ENCODE results near the gene CTNNA3. TPM values are rescaled to one million over a fixed set of nuclear protein-coding genes. Genes with fewer than 3 reads are reported as not detected.
"Not testable (repeated sequence)": the region's sequence is repeated elsewhere in the genome, so short reads cannot be mapped to it uniquely, and the experiment has no call there.

CTNNA3 gene
- total RNA-seq, 1 donor from 2014 or later, result under 0.01 TPM

DNA sequence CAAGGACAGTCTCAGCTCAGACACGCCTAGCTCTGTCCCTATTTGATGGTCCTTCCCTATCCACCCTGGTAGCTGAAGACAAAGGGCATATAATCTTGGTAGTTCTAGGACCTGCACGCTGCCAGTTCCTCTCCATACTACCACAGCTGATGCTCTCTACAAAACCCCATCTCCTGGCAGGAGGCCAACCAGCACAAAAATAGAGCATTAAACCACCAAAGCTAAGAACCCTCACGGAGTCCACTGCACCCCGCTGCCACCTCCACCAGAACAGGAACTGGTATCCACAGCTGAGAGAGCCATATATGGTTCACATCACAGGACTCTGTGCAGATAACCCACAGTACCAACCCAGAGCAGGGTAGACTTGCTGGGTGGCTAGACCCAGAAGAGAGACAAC lies 470.8 kb downstream of the CTNNA3 start:
- DNase-seq (ENCODE audit: low spot score in 2 of 2), result no peak
- intact Hi-C loops (cut with DNase I), result no loop called here
- no peak overlapping the region for H3K4me3 ChIP-seq
- H3K27ac ChIP-seq, result no peak overlapping the region
- no peaks in the 10 kb centered on the region for H3K36me3 ChIP-seq
- no peaks in the 10 kb centered on the region for H3K27me3 ChIP-seq
- no peak for TF ChIP-seq CTCF (IDR thresholded peaks at IDR 0.05)
- H3K4me1 ChIP-seq, result no peaks in the 10 kb centered on the region
- peaks cover 0 to 13% of the 10 kb centered on the region in 2 donors for H3K9me3 ChIP-seq

DNA sequence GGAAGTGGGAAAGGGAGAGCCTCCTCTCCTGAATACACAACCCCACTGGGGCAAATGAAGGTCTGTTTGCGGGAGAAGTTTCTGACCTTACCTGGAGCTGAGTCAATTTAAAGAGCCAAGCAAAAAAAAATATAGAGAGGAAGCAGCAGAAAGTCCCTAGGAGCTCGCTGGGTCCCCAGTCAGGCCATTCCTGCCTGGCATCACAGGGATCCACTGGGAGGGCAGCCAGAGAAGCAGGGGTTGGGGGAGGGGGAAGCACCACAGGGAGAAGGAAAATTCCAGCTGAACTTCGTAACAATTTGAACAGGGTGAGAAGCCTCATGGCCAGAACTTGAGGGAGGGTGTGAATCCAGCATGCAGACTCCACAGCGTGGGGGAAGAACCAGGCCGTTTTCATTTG lies 471.4 kb downstream of the CTNNA3 start:
- H3K36me3 ChIP-seq, result no peaks in the 10 kb centered on the region
- TF ChIP-seq CTCF (IDR thresholded peaks at IDR 0.05), result no peak
- H3K27me3 ChIP-seq, result no peaks in the 10 kb centered on the region
- H3K27ac ChIP-seq, result no peak overlapping the region
- peaks cover 0 to 8% of the 10 kb centered on the region in 2 donors for H3K9me3 ChIP-seq
- H3K4me3 ChIP-seq, result no peak overlapping the region
- no peak for DNase-seq (ENCODE audit: low spot score in 2 of 2)
- intact Hi-C loops (cut with DNase I), result no loop called here
- no peaks in the 10 kb centered on the region for H3K4me1 ChIP-seq

- no peak for DNase-seq (ENCODE audit: low spot score in 2 of 2)
- Histone ChIP-seq H3K9me3 (no peaks in the 10 kb centered on the region), H3K4me3 (no peak overlapping the region), H3K27ac (no peak overlapping the region), H3K4me1 (no peaks in the 10 kb centered on the region), H3K36me3 (no peaks in the 10 kb centered on the region), H3K27me3 (no peaks in the 10 kb centered on the region)
- no peak for TF ChIP-seq CTCF (IDR thresholded peaks at IDR 0.05)
- intact Hi-C loops (cut with DNase I), result no loop called here
These were observed 473.1 kb downstream of the CTNNA3 start for GRCh38 chr10:67222934-67223333.

DNA sequence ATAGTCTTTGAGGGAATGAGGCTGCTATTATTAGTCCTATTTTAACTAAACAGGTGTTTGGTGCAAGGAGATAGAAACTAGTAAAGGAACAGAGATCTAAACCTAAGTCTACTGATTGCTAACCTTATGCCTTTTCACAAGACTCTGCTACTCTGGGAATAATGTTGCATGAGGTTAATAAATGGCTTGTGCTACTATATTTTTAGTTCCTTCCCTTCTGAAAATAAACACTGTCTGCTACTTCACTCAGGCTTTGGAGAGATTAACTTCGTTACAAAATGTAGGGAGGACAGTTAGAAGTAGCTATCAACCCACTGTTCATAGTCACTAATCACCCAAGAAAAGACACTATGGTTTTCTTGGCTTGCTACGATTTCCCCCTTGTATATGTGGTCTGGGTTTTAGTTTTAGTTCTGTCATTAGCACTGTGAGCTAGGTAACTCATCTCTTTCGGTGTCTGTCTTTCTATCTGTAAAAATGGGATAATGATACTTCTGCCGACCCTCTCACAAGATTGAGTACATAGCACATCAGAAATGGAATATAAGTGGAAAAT lies 474.0 kb downstream of the CTNNA3 start:
- no peaks in the 10 kb centered on the region for H3K36me3 ChIP-seq
- intact Hi-C loops (cut with DNase I), result no loop called here

DNA sequence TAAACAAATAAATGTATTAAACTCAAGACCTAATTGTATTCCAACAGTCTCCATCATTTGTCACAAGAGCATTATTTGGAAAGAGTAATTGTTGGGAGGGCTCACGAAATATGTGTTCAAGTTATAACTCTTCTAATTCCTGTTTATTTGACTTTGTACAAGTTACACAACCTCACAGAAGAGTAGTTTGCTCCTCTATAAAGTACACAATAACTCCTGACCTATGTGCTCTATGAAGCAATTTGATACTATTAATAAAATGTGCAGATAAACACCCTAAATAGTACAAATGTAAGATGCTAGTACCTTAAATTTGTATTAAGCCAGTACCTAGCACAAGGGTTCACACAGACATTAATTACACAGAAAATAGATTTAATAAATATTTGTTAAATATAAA lies 484.3 kb downstream of the CTNNA3 start:
- DNase-seq (ENCODE audit: low spot score in 2 of 2), result no peak
- Histone ChIP-seq H3K4me3 (no peak overlapping the region), H3K9me3 (no peaks in the 10 kb centered on the region), H3K36me3 (no peaks in the 10 kb centered on the region), H3K4me1 (no peaks in the 10 kb centered on the region), H3K27me3 (no peaks in the 10 kb centered on the region), H3K27ac (no peak overlapping the region)
- no peak for TF ChIP-seq CTCF (IDR thresholded peaks at IDR 0.05)
- intact Hi-C loops (cut with DNase I), result no loop called here

More for the DNA sequence above, 474.0 kb downstream of the CTNNA3 start:
- no peak for DNase-seq (ENCODE audit: low spot score in 2 of 2)
- Histone ChIP-seq H3K4me1 (no peaks in the 10 kb centered on the region), H3K9me3 (no peaks in the 10 kb centered on the region), H3K27me3 (no peaks in the 10 kb centered on the region), H3K27ac (no peak overlapping the region), H3K4me3 (no peak overlapping the region)
- no peak for TF ChIP-seq CTCF (IDR thresholded peaks at IDR 0.05)

DNA sequence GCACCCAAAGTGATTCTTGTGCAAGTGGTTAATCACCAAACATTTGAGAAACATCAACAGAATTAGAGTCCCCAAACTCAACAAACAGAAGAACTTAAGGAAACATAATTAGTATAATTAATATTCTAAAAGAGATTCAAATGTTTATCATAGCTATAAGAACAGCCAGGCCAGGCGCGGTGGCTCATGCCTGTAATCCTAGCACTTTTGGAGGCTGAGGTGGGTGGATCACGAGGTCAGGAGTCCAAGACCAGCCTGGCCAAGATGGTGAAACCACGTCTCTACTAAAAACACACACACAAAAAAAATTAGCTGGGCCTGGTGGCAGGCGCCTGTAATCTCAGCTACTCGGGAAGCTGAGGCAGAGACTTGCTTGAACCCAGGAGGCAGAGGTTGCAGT lies 488.1 kb downstream of the CTNNA3 start:
- intact Hi-C loops (cut with DNase I); H3K4me3 ChIP-seq: not testable (repeated sequence)

More for the DNA sequence above, 488.1 kb downstream of the CTNNA3 start:
- not testable (repeated sequence) for H3K9me3 ChIP-seq; H3K4me1 ChIP-seq; DNase-seq (ENCODE audit: low spot score in 2 of 2); H3K27ac ChIP-seq; H3K36me3 ChIP-seq; H3K27me3 ChIP-seq

Data from ascending aorta (tissue), 2 donors.